Measurements from ENCODE around the gene SMPD1.
A peak's percentile ranks its signal among the peaks of the same experiment; 100 is the strongest.

The SMPD1 gene

GRCh38 chr11:6402561-6402981, 12.3 kb downstream of the SMPD1 start:
- H3K9me3 ChIP-seq (ENCODE audit: insufficient read depth, low read length, severe bottlenecking), result no peaks in the 10 kb centered on the region
- ATAC-seq (ENCODE audit: insufficient read depth, low read depth) (peak; percentile 96), DNase-seq (peak; percentile 94)
- no peaks in the 10 kb centered on the region for H3K27me3 ChIP-seq (ENCODE audit: insufficient read depth, low read length, poor library complexity)
- peak overlapping the region; percentile 55; the same call in 1 of the 2 replicates for H2AFZ ChIP-seq (ENCODE audit: low read depth, low read length)
- no peaks in the 10 kb centered on the region for H3K36me3 ChIP-seq (ENCODE audit: insufficient read depth, low read length)
- H3K9ac ChIP-seq (ENCODE audit: low read depth, low read length), result peak overlapping the region; percentile 50
- peak overlapping the region; percentile 65 for H3K4me2 ChIP-seq (ENCODE audit: insufficient read depth, low read length)
- H3K4me1 ChIP-seq (ENCODE audit: insufficient read depth, low read length), result peaks cover 46% of the 10 kb centered on the region
- H3K79me2 ChIP-seq (ENCODE audit: insufficient read depth, low read length), result no peaks in the 10 kb centered on the region
- H4K20me1 ChIP-seq (ENCODE audit: insufficient read depth, low read length), result peaks cover 13% of the 10 kb centered on the region; the same call in 1 of the 2 replicates
- TF ChIP-seq CTCF (IDR thresholded peaks at IDR 0.05; ENCODE audit: borderline replicate concordance, extremely low read depth, low read length, poor library complexity, severe bottlenecking) (peak; percentile 1), EZH2 (IDR thresholded peaks at IDR 0.05; ENCODE audit: borderline replicate concordance, low read depth, low read length, severe bottlenecking) (no peak)
- peak overlapping the region; percentile 89 for H3K27ac ChIP-seq (ENCODE audit: low read length)
- H3K4me3 ChIP-seq (ENCODE audit: low read depth in 1 of 2, low read length in 2 of 2), result peak overlapping the region in 1 of 2 experiments; percentile 47; a peak in 2 of 4 replicates

GRCh38 chr11:6403539-6403938, 13.3 kb downstream of the SMPD1 start:
- Histone ChIP-seq H4K20me1 (ENCODE audit: insufficient read depth, low read length) (peaks cover 13% of the 10 kb centered on the region; the same call in 1 of the 2 replicates), H3K4me3 (ENCODE audit: low read depth in 1 of 2, low read length in 2 of 2) (peak overlapping the region in 1 of 2 experiments; percentile 28; a peak in 1 of 4 replicates), H2AFZ (ENCODE audit: low read depth, low read length) (no peak overlapping the region), H3K27ac (ENCODE audit: low read length) (peak overlapping the region; percentile 89), H3K4me2 (ENCODE audit: insufficient read depth, low read length) (peak overlapping the region; percentile 65), H3K9me3 (ENCODE audit: insufficient read depth, low read length, severe bottlenecking) (no peaks in the 10 kb centered on the region), H3K36me3 (ENCODE audit: insufficient read depth, low read length) (no peaks in the 10 kb centered on the region), H3K9ac (ENCODE audit: low read depth, low read length) (peak overlapping the region; percentile 43; the same call in 1 of the 2 replicates), H3K27me3 (ENCODE audit: insufficient read depth, low read length, poor library complexity) (no peaks in the 10 kb centered on the region), H3K4me1 (ENCODE audit: insufficient read depth, low read length) (peaks cover 46% of the 10 kb centered on the region), H3K79me2 (ENCODE audit: insufficient read depth, low read length) (no peaks in the 10 kb centered on the region)
- DNase-seq (no peak), ATAC-seq (ENCODE audit: insufficient read depth, low read depth) (no peak)
- TF ChIP-seq EZH2 (IDR thresholded peaks at IDR 0.05; ENCODE audit: borderline replicate concordance, low read depth, low read length, severe bottlenecking), result no peak
- no peak for TF ChIP-seq CTCF (IDR thresholded peaks at IDR 0.05; ENCODE audit: borderline replicate concordance, extremely low read depth, low read length, poor library complexity, severe bottlenecking)

- Histone ChIP-seq H3K9me3 (ENCODE audit: insufficient read depth, low read length, severe bottlenecking) (no peaks in the 10 kb centered on the region), H4K20me1 (ENCODE audit: insufficient read depth, low read length) (peaks cover 13% of the 10 kb centered on the region; the same call in 1 of the 2 replicates), H3K36me3 (ENCODE audit: insufficient read depth, low read length) (no peaks in the 10 kb centered on the region), H3K79me2 (ENCODE audit: insufficient read depth, low read length) (no peaks in the 10 kb centered on the region), H3K9ac (ENCODE audit: low read depth, low read length) (no peak overlapping the region), H3K27ac (ENCODE audit: low read length) (peak overlapping the region; percentile 89), H3K4me3 (ENCODE audit: low read depth in 1 of 2, low read length in 2 of 2) (no peak overlapping the region), H2AFZ (ENCODE audit: low read depth, low read length) (no peak overlapping the region), H3K4me2 (ENCODE audit: insufficient read depth, low read length) (no peak overlapping the region), H3K4me1 (ENCODE audit: insufficient read depth, low read length) (peaks cover 46% of the 10 kb centered on the region), H3K27me3 (ENCODE audit: insufficient read depth, low read length, poor library complexity) (no peaks in the 10 kb centered on the region)
- DNase-seq, result no peak
- ATAC-seq (ENCODE audit: insufficient read depth, low read depth), result no peak
- TF ChIP-seq CTCF (IDR thresholded peaks at IDR 0.05; ENCODE audit: borderline replicate concordance, extremely low read depth, low read length, poor library complexity, severe bottlenecking) (no peak), EZH2 (IDR thresholded peaks at IDR 0.05; ENCODE audit: borderline replicate concordance, low read depth, low read length, severe bottlenecking) (no peak)
These were observed 14.2 kb downstream of the SMPD1 start for GRCh38 chr11:6404342-6405051.
